BLaER1 treated with 17β-estradiol and CSF1 and Interleukin-3, amounts not matched to agents 10 nM and 100 nM (cell line): Measurements from ENCODE around the gene CCNH.

Source experiments
- H3K27ac ChIP-seq, 11 experiments: shearing (Covaris generic); formaldehyde crosslinking; 2 replicates each; pipeline ENCODE4 v1.8.1; 2022
- H3K27me3 ChIP-seq, 11 experiments: shearing (Covaris generic); formaldehyde crosslinking; 2 replicates each; pipeline ENCODE4 v1.8.1; 2022
- H3K36me3 ChIP-seq, 11 experiments: shearing (Covaris generic); formaldehyde crosslinking; 2 replicates each; pipeline ENCODE4 v1.8.1; 2022
- H3K4me1 ChIP-seq, 10 experiments: shearing (Covaris generic); formaldehyde crosslinking; 2 replicates each; pipeline ENCODE4 v1.8.1; 2022
- H3K4me2 ChIP-seq, 11 experiments: shearing (Covaris generic); formaldehyde crosslinking; 2 replicates each; pipeline ENCODE4 v1.8.1; 2022
- H3K4me3 ChIP-seq, 10 experiments: shearing (Covaris generic); formaldehyde crosslinking; 2 replicates each; pipeline ENCODE4 v1.8.1; 2022
- H3K9ac ChIP-seq, 11 experiments: shearing (Covaris generic); formaldehyde crosslinking; 2 replicates each; pipeline ENCODE4 v1.8.1; 2022
- H3K9me3 ChIP-seq, 11 experiments: shearing (Covaris generic); formaldehyde crosslinking; replicated peaks in 1 of 11; 2 replicates each; pipeline ENCODE4 v1.8.1; 2022
- H4K20me1 ChIP-seq, 11 experiments: shearing (Covaris generic); formaldehyde crosslinking; 2 replicates each; pipeline ENCODE4 v1.8.1; 2022
- Cebpa-rat ChIP-seq, 11 experiments: shearing (Covaris generic); IDR thresholded peaks; 2 replicates each; pipeline ENCODE4 v1.8.1; 2022

Gene CCNH

DNA sequence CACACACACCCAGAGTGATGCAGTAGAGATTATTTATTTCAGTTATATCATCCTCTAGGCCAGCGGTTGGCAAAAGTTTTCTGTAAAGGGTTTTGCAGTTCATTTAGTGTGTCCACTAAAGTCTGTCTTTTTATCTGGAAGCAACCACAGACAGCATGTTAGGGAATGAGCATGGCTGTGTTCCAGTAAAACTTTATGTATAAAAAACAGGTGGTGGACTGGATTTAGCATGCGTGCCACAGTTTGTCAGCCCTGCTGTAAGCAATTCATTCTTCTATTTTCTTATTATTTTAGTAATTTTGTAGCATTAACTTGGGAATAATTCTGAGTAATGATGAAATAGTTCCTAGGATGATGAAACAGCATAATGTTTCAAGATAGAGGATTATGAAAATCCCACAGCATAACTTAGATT lies 51.7 kb downstream of the CCNH start:
- Histone ChIP-seq H3K36me3 (peaks cover 47 to 100% (median 80%) of the 10 kb centered on the region in 11 experiments), H3K27ac (no peak overlapping the region), H4K20me1 (peaks cover 0 to 7% (median 0%) of the 10 kb centered on the region in 11 experiments; a peak in 2 of 22 replicates), H3K9me3 (0 out of 22 replicates have a peak, but pooled peaks cover 0 to 4% (median 0%) of the 10 kb centered on the region in 11 experiments), H3K9ac (no peak overlapping the region), H3K4me3 (no peak overlapping the region), H3K4me1 (0 out of 20 replicates have a peak, but pooled peaks cover 0 to 10% (median 0%) of the 10 kb centered on the region in 10 experiments), H3K27me3 (no peaks in the 10 kb centered on the region), H3K4me2 (no peak overlapping the region)
- TF ChIP-seq Cebpa-rat (IDR thresholded peaks at IDR 0.05), result no peak

DNA sequence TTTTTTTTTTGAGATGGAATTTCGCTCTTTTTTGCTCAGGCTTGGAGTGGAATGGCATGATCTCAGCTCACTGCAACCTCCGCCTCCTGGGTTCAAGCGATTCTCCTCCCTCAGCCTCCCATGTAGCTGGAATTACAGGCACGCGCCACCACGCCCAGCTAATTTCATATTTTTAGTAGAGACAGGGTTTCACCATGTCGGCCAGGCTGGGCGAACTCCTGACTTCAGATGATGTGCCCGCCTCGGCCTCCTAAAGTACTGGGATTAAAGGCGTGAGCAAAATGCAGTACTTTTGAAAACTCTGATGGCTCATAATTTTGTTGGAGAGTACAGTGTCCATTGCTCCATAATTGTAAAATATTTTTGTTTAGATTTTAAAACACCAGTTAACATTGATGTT lies 52.6 kb downstream of the CCNH start:
- peaks cover 0 to 13% (median 4%) of the 10 kb centered on the region in 11 experiments; a peak in 11 of 22 replicates for H3K9me3 ChIP-seq
- no peak for TF ChIP-seq Cebpa-rat (IDR thresholded peaks at IDR 0.05)
- H3K27ac ChIP-seq, result no peak overlapping the region
- peaks cover 0 to 7% (median 0%) of the 10 kb centered on the region in 11 experiments; a peak in 2 of 22 replicates for H4K20me1 ChIP-seq
- H3K9ac ChIP-seq, result no peak overlapping the region
- no peak overlapping the region for H3K4me3 ChIP-seq
- 0 out of 20 replicates have a peak, but pooled peaks cover 0 to 10% (median 0%) of the 10 kb centered on the region in 10 experiments for H3K4me1 ChIP-seq
- H3K36me3 ChIP-seq, result peaks cover 49 to 100% (median 82%) of the 10 kb centered on the region in 11 experiments
- H3K27me3 ChIP-seq, result no peaks in the 10 kb centered on the region
- H3K4me2 ChIP-seq, result no peak overlapping the region

DNA sequence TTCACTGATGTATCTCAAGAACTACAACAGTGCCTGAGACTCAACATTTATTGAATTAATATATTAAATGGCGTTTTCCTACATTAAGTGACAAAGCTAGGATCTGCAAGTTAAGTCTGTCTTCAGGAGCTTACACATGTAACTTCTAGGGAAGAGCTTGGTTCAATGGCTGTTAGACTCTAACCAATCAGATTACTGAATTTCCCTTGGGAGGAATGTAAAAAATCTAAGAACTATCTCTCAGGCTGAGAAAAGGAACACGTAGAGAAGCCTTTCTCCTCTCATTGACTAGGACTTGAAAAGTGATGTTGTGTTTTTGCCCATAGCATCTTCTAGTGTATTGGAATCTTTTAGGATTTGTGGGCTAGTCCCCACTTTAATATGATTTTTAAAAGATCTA lies 53.6 kb downstream of the CCNH start:
- no peaks in the 10 kb centered on the region for H3K27me3 ChIP-seq
- peaks cover 0 to 7% (median 0%) of the 10 kb centered on the region in 11 experiments; a peak in 2 of 22 replicates for H4K20me1 ChIP-seq
- H3K4me2 ChIP-seq, result no peak overlapping the region
- no peak overlapping the region for H3K9ac ChIP-seq
- no peak for TF ChIP-seq Cebpa-rat (IDR thresholded peaks at IDR 0.05)
- no peak overlapping the region for H3K4me3 ChIP-seq
- no peak overlapping the region for H3K27ac ChIP-seq
- H3K36me3 ChIP-seq, result peaks cover 49 to 100% (median 82%) of the 10 kb centered on the region in 11 experiments
- peaks cover 0 to 18% (median 10%) of the 10 kb centered on the region in 11 experiments; a peak in 12 of 22 replicates for H3K9me3 ChIP-seq
- H3K4me1 ChIP-seq, result 0 out of 20 replicates have a peak, but pooled peaks cover 0 to 10% (median 0%) of the 10 kb centered on the region in 10 experiments

DNA sequence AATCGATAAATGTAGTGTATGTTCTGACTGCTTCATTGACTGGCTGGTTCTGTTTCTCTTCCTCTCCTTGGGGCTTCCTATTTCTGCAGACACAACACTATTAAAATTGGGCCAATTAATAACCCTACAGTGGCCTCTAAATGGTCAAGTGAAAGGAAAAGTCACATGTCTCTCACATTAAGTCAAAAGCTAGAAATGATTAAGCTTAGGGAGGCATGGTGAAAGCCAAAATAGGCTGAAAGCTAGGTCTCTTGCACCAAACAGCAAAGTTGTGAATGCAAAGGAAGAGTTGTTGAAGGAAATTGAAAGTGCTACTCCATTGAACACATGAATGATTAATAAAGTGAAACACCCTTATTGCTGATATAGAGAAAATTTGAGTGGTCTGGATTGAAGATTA lies 58.2 kb downstream of the CCNH start:
- Histone ChIP-seq H3K4me3 (no peak overlapping the region), H3K27me3 (no peaks in the 10 kb centered on the region), H3K36me3 (peaks cover 39 to 93% (median 65%) of the 10 kb centered on the region in 11 experiments), H3K4me1 (no peaks in the 10 kb centered on the region), H4K20me1 (no peaks in the 10 kb centered on the region), H3K9me3 (peaks cover 0 to 18% (median 10%) of the 10 kb centered on the region in 11 experiments; a peak in 12 of 22 replicates), H3K4me2 (no peak overlapping the region), H3K27ac (no peak overlapping the region), H3K9ac (no peak overlapping the region)
- no peak for TF ChIP-seq Cebpa-rat (IDR thresholded peaks at IDR 0.05)

DNA sequence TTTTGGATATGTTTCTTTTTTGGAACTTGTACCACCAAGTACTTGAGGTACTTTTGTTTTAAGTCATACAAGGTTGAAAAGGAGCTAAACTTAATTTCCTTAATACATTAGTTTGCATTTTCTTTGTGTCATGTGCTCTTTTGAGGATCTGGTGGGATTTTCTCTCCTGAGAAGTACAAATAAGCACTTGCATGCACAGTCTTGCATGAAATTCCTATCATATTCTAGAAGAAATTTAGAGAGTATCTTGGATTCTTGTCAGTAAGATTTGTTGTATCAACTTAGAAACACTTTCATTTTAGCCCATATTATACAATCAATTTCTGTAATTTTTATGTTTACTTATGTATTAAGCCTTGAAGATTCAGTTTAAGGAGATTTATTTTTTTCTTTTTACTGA lies 64.9 kb downstream of the CCNH start:
- H3K27me3 ChIP-seq, result no peaks in the 10 kb centered on the region
- no peak for TF ChIP-seq Cebpa-rat (IDR thresholded peaks at IDR 0.05)
- H3K9me3 ChIP-seq, result peaks cover 0 to 8% (median 7%) of the 10 kb centered on the region in 11 experiments; a peak in 9 of 22 replicates
- no peak overlapping the region for H3K4me3 ChIP-seq
- H3K4me2 ChIP-seq, result no peak overlapping the region
- H3K9ac ChIP-seq, result no peak overlapping the region
- peaks cover 20 to 80% (median 39%) of the 10 kb centered on the region in 11 experiments for H3K36me3 ChIP-seq
- H3K27ac ChIP-seq, result no peak overlapping the region
- peaks cover 0 to 8% (median 0%) of the 10 kb centered on the region in 10 experiments; a peak in 1 of 20 replicates for H3K4me1 ChIP-seq
- peaks cover 0 to 14% (median 0%) of the 10 kb centered on the region in 11 experiments; a peak in 3 of 22 replicates for H4K20me1 ChIP-seq

DNA sequence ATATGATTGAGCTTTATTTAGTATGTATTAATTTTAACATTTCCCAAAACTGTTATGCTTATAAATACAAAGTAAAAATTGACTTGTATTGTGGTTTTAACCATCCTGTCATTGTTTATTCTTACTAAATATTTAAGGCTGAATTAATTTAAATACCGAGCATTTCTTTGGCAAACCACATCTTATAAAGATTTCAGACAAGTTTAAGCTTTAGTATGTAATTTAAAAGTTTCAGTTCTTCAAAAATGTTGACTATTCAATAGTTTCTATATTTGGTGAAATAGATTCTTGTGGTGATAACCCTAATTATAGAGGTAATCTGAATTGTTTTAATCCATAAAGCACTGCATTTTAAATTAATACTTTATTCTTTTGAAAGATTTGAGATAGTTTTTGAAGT lies 65.5 kb downstream of the CCNH start:
- H3K27ac ChIP-seq, result no peak overlapping the region
- peaks cover 24 to 81% (median 45%) of the 10 kb centered on the region in 11 experiments for H3K36me3 ChIP-seq
- no peak overlapping the region for H3K4me2 ChIP-seq

More for the DNA sequence above, 65.5 kb downstream of the CCNH start:
- H3K9me3 ChIP-seq, result peaks cover 0 to 8% (median 7%) of the 10 kb centered on the region in 11 experiments; a peak in 9 of 22 replicates
- no peak overlapping the region for H3K4me3 ChIP-seq
- H3K4me1 ChIP-seq, result peaks cover 0 to 8% (median 0%) of the 10 kb centered on the region in 10 experiments; a peak in 1 of 20 replicates
- TF ChIP-seq Cebpa-rat (IDR thresholded peaks at IDR 0.05), result no peak
- H3K9ac ChIP-seq, result no peak overlapping the region
- no peaks in the 10 kb centered on the region for H3K27me3 ChIP-seq
- peaks cover 0 to 14% (median 0%) of the 10 kb centered on the region in 11 experiments; a peak in 3 of 22 replicates for H4K20me1 ChIP-seq
